Lower leg skin (tissue), 4 donors: Measurements from ENCODE around the gene UGT1A5. TPM values are rescaled to one million over a fixed set of nuclear protein-coding genes. Genes with fewer than 3 reads are reported as not detected.
A peak's percentile ranks its signal among the peaks of the same experiment; 100 is the strongest.

Experiments
- DNase-seq, 2 donors: peaks; one replicate each; pipeline ENCODE4 v3.0.0-alpha.2; 2019; ENCODE audit warnings: low spot score in 2 of 2
- H3K4me3 ChIP-seq: fragments of 200-600 bp; sonication (generic); 2 replicates; pipeline ENCODE4 v1.5.1; 2017; ENCODE audit warnings: mild to moderate bottlenecking, low read depth; ENCODE audit not compliant: poor library complexity, severe bottlenecking
- POLR2A ChIP-seq, 2 donors: fragments of 450-650 bp; IDR thresholded peaks; one replicate each; pipeline ENCODE4 v1.6.1; 2016 to 2017; ENCODE audit warnings: antibody characterized with exemption in 2 of 2, mild to moderate bottlenecking in 1 of 2, moderate library complexity in 1 of 2
- WGBS, 2 donors: methylation state at CpG; one replicate each; pipeline ENCODE4 v1.1.5; 2018; 5-methylcytosine and 5-hydroxymethylcytosine counted together
- intact Hi-C: fragments of 100-400 bp; cut with DNase I; formaldehyde crosslinking; loops from one replicate; pipeline ENCODE4 v1.15.0; 2023; ENCODE audit warnings: low total_unique reads
- total RNA-seq, 4 donors: library from RNA; depleted of rRNA; stranded (reverse); fragments of >200 nt; gene quantifications; one replicate each; pipeline ENCODE4 v1.1.0, GENCODE V29; 2016
- TF ChIP-seq, protein P1 (sequence below), 3 donors: fragments of 450-650 bp; IDR thresholded peaks; one replicate each; pipeline ENCODE4 v1.5.1; 2016; ENCODE audit warnings: antibody characterized with exemption in 3 of 3, mild to moderate bottlenecking in 3 of 3, moderate library complexity in 2 of 3

Gene UGT1A5
- total RNA-seq, 4 donors from 2014 or later, result 0.32 to 1.7 (median 0.80) TPM; not detected in 1

DNA sequence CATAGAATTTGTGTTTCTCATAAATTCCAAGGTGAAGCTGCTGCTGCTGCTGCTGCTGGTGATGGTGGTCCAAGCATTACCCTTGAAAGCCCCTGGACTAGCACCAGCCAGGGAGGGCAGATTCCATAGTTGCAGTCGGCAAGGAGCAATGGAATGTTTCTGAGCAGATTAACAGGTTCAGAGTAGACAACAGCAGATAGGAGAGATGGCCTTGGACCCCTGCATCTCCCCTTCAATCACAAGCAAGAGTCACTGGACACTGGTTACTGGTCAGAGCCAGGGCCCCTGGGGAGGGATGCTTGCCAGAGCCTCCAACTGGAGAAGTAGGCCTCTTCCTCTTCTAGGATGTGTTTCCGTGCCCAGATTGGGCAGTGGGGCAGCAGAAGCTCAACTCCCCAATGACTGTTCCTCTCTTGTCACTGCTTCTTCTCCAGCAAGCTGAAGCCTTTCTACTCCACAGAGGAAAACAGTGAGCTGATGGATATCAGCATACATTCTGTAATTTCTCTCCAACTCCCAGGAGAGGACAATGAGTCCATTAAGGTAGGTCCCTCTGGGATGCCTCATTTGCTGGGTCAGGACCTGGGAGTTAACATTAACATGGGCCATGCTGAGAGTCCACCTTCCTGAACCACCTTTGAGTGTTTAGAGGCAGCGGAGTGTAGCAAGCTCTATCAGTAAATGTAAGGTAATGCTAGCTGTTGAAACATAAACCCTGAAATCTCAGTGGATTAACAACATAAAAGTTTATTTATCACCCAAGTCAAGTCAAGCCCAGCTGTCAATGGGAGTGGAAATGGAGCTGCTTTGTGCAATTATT, 100.7 kb downstream of the UGT1A5 start:
- TF ChIP-seq POLR2A (IDR thresholded peaks at IDR 0.05), result no peak
- TF ChIP-seq, protein P1, sequence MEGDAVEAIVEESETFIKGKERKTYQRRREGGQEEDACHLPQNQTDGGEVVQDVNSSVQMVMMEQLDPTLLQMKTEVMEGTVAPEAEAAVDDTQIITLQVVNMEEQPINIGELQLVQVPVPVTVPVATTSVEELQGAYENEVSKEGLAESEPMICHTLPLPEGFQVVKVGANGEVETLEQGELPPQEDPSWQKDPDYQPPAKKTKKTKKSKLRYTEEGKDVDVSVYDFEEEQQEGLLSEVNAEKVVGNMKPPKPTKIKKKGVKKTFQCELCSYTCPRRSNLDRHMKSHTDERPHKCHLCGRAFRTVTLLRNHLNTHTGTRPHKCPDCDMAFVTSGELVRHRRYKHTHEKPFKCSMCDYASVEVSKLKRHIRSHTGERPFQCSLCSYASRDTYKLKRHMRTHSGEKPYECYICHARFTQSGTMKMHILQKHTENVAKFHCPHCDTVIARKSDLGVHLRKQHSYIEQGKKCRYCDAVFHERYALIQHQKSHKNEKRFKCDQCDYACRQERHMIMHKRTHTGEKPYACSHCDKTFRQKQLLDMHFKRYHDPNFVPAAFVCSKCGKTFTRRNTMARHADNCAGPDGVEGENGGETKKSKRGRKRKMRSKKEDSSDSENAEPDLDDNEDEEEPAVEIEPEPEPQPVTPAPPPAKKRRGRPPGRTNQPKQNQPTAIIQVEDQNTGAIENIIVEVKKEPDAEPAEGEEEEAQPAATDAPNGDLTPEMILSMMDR (IDR thresholded peaks at IDR 0.05), result no peak
- peak in 1 of 2 donors; percentile 60 for DNase-seq

DNA sequence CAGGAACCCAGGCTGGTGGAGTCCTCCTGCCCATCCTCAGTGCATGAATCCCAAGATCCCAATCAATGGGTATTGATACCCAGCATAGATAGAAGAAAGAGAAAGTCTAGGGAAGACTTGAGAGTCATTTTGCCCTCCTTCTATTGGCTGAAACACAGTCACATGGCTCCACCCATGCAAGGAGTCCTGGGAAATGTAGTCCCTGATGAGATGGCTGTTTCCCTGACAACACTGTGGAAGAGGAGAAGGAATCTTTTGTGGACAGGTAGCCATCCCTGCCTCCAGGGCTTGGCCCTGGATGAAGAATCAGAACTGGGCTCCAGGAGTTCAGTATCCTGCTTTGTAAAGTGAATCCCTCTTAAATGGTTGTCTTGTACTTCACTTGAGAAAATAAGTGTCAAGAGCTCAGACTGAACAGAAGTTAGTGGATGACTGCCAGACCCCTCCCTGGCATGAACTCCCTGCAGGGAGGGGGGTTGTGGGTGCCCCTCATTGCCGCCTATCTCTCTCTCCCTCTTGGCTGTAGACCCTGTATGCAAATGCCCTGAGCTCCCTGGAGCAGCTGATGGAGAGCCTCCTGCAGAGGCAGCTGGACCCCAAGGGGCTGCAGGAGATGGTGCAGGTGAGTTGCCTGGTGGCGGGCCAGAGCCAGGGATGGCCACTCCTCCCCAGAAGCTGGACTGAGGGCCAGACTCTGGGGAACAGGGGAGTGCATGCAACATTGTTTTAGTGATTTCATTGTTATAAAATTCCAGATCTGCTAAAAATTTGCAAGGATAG, 101.5 kb downstream of the UGT1A5 start:
- intact Hi-C loops, result no loop called here
- peak in 1 of 2 donors; percentile 42 for DNase-seq
- no peak overlapping the region for H3K4me3 ChIP-seq
- no peak for TF ChIP-seq POLR2A (IDR thresholded peaks at IDR 0.05)
- TF ChIP-seq, protein P1 (IDR thresholded peaks at IDR 0.05), result no peak
- 54 to 83% methylated on average over 2 of the region's 2 CpGs for WGBS, 2 donors

More for the DNA sequence above, 100.7 kb downstream of the UGT1A5 start:
- no peak overlapping the region for H3K4me3 ChIP-seq
- WGBS, 2 donors, result 83 to 90% methylated on average over 3 of the region's 3 CpGs
- intact Hi-C loops, result no loop called here

DNA sequence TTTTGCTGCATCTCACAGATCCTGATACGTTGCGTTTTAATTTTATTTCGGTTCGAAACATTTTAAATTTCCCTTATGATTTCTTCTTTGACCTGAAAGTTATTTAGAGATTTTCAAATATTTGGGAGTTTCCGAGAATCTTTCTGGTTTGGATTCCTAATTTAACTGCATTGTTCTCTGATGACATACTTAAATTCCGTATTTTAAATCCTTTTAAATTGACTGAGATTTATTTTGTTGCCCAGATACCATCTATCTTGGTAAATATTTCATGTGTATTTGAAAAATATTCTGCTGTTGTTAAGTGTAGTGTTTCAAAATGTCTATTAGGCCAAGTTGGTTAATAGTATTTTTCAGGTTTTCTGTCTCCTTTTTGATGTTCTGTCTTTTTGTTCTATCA, 103.2 kb downstream of the UGT1A5 start:
- intact Hi-C loops, result no loop called here
- 71 to 75% methylated on average over 6 of the region's 6 CpGs for WGBS, 2 donors
- TF ChIP-seq POLR2A (IDR thresholded peaks at IDR 0.05), result no peak
- TF ChIP-seq, protein P1 (IDR thresholded peaks at IDR 0.05), result no peak
- H3K4me3 ChIP-seq, result no peak overlapping the region
- no peak for DNase-seq

DNA sequence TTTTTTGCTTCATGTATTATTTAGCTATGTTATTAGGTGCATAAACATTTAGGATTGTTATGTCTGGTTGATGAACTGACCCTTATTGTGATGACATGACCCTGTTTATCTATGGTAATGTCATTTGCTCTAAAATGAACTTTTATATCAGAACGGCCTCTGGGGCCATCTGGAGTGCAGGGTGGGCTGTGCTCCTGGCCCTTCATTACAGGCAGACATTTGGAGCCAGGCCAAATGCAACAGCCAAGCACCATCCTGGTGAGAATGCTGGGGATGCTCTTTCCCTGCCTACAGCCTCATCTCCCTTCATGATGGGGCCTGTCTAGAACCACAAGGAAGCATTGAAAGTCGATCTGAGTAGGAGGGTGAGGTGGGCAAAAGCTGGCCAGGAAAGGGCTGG, 103.6 kb downstream of the UGT1A5 start:
- H3K4me3 ChIP-seq, result no peak overlapping the region
- TF ChIP-seq, protein P1 (IDR thresholded peaks at IDR 0.05), result no peak
- TF ChIP-seq POLR2A (IDR thresholded peaks at IDR 0.05), result no peak
- intact Hi-C loops, result no loop called here
- WGBS, 2 donors, result 40 to 61% methylated on average over 2 of the region's 2 CpGs
- DNase-seq, result peak in 1 of 2 donors; percentile 68

DNA sequence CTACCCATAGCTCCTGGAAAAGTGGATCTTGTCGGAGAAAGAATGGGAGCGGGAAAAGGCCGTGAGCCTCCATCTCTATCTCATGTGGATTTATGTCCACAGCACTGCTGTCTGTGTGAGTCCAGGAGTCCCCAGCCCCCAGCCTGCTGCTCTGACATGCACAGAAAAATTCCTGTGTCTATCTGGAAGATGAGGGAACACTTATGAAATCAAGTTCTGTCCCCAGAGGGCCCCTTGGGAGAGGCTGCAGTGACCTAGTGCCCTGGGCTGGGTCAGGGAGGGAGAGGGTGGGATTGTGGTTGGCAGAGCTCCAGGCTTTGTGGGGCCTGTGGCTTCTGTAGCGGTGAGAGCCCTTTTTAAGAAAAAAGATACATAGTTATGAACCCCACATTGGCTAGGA, 104.1 kb downstream of the UGT1A5 start:
- 85 to 92% methylated on average over 4 of the region's 4 CpGs for WGBS, 2 donors
- DNase-seq, result peak in 1 of 2 donors; percentile 43
- TF ChIP-seq POLR2A (IDR thresholded peaks at IDR 0.05), result no peak
- TF ChIP-seq, protein P1 (IDR thresholded peaks at IDR 0.05), result no peak
- intact Hi-C loops, result no loop called here
- H3K4me3 ChIP-seq, result no peak overlapping the region
